GM18951 (cell line): ENCODE measurements around the gene APC.
"Not testable (repeated sequence)": the region's sequence is repeated elsewhere in the genome, so short reads cannot be mapped to it uniquely, and the experiment has no call there.

Experiments
- POLR2A ChIP-seq: IDR thresholded peaks from 4 replicates; pipeline ENCODE4 v1.6.1; 2011; ENCODE audit warnings: mild to moderate bottlenecking; ENCODE audit not compliant: insufficient read length, insufficient read depth; ENCODE audit errors: extremely low read depth
- in situ Hi-C: fragments of 300-500 bp; cut with MboI; formaldehyde crosslinking; loops from one replicate; pipeline ENCODE4 v1.12.0; 2022; ENCODE audit warnings: low sequenced_read_pairs, mixed read lengths, inconsistent platforms; ENCODE audit not compliant: unreplicated experiment

The APC gene

DNA sequence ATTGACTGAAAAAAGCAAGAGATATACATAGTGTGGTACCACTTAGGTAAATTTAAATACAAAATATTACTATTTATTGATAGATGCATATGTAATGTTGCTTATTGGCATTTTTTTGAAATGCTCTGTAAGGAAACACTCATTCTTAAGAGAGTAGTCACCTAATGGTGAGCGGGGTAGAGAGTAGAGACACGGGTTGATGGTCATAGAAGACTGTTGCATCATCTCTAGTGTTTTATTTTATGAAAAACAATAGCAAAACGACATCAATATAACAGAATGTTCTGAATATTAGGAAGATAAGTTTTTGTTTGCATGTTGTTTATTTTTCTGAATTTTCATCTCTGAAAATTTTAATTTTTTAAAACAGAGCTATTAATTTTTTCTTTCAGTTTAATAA, 127.4 kb downstream of the APC start:
- in situ Hi-C loops: no loop called here
- no peak for TF ChIP-seq POLR2A

- in situ Hi-C loops: no loop called here
- no peak for TF ChIP-seq POLR2A
Measured at GRCh38 chr5:112866739-112867138, 129.1 kb downstream of the APC start.

DNA sequence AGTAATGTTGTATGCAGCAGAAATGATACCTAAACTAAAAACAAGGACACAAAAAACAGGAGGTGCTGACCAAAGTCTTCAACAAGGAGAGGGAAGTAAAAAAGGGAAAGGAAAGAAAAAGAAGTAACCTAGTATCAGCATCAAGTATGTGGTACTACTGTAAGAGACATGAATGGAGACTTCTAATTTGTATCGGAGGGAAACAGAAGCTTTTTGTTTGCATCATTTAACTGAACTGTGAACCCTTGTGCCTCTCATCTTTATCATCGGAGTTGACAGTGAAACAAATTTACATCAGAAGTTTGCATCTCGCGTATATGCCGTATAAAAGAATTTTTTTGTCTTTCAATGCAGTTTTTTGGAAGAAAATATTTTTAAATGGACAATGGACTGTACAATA, 129.7 kb downstream of the APC start:
- TF ChIP-seq POLR2A: no peak
- in situ Hi-C loops: no loop called here

DNA sequence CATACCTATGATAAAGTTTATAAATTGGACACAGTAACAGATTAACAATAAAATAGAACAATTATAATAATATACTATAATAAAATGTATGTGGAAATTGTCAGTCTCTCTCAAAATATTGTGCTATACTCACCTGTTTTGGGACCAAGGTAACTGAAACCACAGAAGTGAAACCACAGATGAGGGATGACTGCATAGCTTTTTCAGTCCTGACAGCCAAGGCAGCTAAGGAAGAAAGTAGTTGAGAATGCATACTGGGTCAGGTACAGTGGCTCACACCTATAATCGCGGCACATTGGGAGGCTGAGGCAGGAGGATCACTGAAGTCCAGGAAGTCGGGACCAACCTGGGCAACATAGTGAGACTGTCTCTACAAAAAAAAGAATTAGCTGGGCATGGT, 132.3 kb downstream of the APC start:
- no peak for TF ChIP-seq POLR2A
- in situ Hi-C loops: no loop called here

DNA sequence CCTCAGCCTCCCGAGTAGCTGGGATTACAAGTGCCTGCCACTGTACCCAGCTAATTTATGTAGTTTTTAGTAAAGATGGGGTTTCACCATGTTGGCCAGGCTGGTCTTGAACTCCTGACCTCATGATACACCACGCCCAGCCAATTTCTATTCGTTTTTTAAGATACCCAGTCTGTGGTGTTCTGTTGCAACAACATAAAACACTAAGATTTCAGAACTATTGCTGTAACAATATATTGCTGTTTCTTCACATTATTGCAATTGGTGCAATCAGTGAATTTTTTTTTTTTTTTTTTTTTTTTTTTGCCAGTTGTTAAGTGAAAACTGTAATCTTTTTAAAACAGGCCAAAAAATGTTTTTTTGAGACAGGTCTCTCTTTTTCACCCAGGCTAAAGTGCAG, 133.3 kb downstream of the APC start:
- no peak for TF ChIP-seq POLR2A
- in situ Hi-C loops: no loop called here

GRCh38 chr5:112876362-112876761, 138.7 kb downstream of the APC start:
- in situ Hi-C loops: no loop called here
- no peak for TF ChIP-seq POLR2A

GRCh38 chr5:112878101-112878500, 140.4 kb downstream of the APC start:
- in situ Hi-C loops: no loop called here
- TF ChIP-seq POLR2A: no peak

- TF ChIP-seq POLR2A: no peak
- in situ Hi-C loops: no loop called here
Measured at GRCh38 chr5:112878760-112879159, 141.1 kb downstream of the APC start.

DNA sequence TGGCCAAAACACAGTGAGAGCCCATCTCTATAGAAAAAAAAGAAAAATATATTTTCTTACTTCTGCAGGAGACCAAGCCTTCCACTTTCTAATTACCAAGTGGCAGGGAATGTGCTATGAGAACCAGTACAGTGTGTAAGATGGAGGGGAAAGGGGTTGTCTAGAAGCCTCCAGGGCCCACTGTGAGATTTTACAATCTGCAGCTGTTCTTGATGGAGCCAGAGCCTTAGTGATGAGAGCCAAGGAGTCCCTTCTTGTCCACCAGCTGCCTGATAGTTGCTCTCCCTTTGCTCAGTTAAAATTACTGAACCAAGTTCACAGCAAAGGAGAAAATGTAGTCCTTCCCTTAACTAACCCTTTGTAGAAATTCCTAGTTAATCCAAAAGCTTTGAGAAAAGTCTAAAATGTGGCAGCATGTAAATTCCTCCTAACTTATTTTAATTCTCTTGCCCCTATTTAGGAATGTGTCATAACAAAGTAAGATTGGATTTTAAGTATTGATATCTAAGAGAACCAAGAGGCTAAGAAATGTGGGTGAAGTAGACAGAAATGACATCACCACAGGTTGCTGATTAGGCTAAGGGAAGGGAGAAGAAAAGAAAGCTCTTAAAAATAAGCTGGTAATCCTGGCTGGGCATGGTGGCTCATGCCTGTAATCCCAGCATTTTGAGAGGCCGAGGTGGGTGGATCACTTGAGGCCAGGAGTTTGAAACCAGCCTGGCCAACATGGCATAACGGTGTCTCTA, 142.7 kb downstream of the APC start:
- no peak for TF ChIP-seq POLR2A
- in situ Hi-C loops: no loop called here

DNA sequence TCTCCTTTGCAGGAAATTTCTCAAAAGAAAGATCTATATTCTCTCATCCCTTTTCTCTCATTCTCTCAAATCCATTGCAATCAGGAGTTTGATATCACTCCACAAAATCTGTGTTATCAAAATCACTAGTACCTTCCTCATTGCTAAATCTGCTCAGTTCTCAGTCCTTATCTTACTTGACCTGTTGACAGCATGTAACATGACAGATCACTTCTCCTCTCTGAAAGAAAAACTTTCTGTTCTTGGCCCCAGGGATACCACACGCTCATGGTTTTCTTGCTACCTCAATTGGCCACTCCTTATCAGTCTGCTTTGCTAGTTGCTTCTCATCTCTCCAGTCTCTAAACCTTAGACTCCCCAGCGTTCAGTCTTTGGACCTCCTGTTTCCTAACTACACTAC, 145.5 kb downstream of the APC start:
- TF ChIP-seq POLR2A: no peak
- in situ Hi-C loops: no loop called here

DNA sequence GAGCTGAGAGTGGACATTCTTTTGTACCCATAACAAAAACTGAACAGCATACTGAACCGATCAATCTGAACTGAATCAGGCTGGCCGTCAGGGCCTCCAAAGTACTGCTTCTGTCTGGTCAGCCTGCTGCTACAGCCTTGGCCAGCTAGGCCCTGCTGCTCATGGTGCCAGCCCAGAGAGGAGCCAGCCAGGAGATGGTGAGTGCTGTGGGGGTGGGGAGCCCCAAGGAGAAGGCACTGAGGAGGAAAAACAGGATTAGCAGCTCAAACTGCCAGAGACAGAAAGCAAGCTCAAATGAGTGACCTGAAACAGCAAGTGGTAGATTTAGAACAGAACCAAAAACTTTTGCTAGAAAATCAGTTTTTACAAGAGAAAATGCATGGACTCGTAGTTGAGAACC, 147.3 kb downstream of the APC start:
- TF ChIP-seq POLR2A: no peak
- in situ Hi-C loops: no loop called here

- no peak for TF ChIP-seq POLR2A
Measured at GRCh38 chr5:112886975-112887374, 149.3 kb downstream of the APC start.

GRCh38 chr5:112892066-112892465, 154.4 kb downstream of the APC start:
- in situ Hi-C loops: not testable (repeated sequence)

More at GRCh38 chr5:112886975-112887374, 149.3 kb downstream of the APC start:
- in situ Hi-C loops: no loop called here

DNA sequence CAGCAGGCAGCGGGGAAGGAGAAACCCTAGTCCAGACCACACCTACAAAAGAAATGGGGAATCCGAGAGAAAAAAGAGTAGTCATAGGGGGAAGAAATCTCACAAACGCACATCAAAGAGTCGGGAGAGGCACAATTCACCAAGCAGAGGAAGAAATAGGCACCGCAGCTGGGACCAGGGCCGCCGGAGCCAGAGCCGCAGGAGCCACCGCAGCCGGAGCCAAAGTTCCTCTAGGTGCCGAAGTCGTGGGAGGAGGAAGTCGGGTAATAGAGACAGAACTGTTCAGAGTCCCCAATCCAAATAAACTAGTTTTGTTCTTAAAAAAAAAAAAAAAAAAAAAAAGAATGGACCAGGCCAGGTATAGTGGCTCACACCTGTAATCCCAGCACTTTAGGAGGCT, 155.1 kb downstream of the APC start:
- TF ChIP-seq POLR2A: no peak
- in situ Hi-C loops: no loop called here

GRCh38 chr5:112895682-112896081, 158.0 kb downstream of the APC start:
- TF ChIP-seq POLR2A: no peak

More at GRCh38 chr5:112895682-112896081, 158.0 kb downstream of the APC start:
- in situ Hi-C loops: no loop called here
